IPS-15b (cell line): ENCODE results near the gene CKB.
"Not testable (repeated sequence)": the region's sequence is repeated elsewhere in the genome, so short reads cannot be mapped to it uniquely, and the experiment has no call there.

Experiments used
- H3K27me3 ChIP-seq: one replicate; pipeline ENCODE4 v1.6.1; 2013; ENCODE audit warnings: low read length; ENCODE audit not compliant: control insufficient read depth, insufficient read depth
- H3K36me3 ChIP-seq: one replicate; pipeline ENCODE4 v1.6.1; 2013; ENCODE audit warnings: low read length; ENCODE audit not compliant: control insufficient read depth, insufficient read depth
- H3K4me1 ChIP-seq: one replicate; pipeline ENCODE4 v1.6.1; 2013; ENCODE audit warnings: mild to moderate bottlenecking, low read length; ENCODE audit not compliant: control insufficient read depth, insufficient read depth
- H3K4me3 ChIP-seq: one replicate; pipeline ENCODE4 v1.5.1; 2013; ENCODE audit warnings: low read depth, low read length
- H3K9ac ChIP-seq: one replicate; pipeline ENCODE4 v1.6.1; 2013; ENCODE audit warnings: low read depth, mild to moderate bottlenecking, low read length
- H3K9me3 ChIP-seq: one replicate; pipeline ENCODE4 v1.6.1; 2013; ENCODE audit warnings: mild to moderate bottlenecking, low read length; ENCODE audit not compliant: control insufficient read depth, insufficient read depth

CKB gene

GRCh38 chr14:103519043-103519836 lies 3.4 kb downstream of the CKB start:
- Histone ChIP-seq H3K27me3 (peaks cover 11% of the 10 kb centered on the region), H3K4me3 (no peak overlapping the region), H3K36me3 (peaks cover 21% of the 10 kb centered on the region), H3K9me3 (no peaks in the 10 kb centered on the region), H3K9ac (peak overlapping the region; percentile 37), H3K4me1 (peaks cover 5% of the 10 kb centered on the region)

- H3K27me3 ChIP-seq, result peaks cover 4% of the 10 kb centered on the region
- H3K36me3 ChIP-seq, result peaks cover 21% of the 10 kb centered on the region
- peak overlapping the region; percentile 37 for H3K9ac ChIP-seq
- H3K4me3 ChIP-seq, result no peak overlapping the region
- H3K9me3 ChIP-seq, result no peaks in the 10 kb centered on the region
- H3K4me1 ChIP-seq, result peaks cover 2% of the 10 kb centered on the region
Measured at GRCh38 chr14:103518422-103519042, 4.1 kb downstream of the CKB start.

GRCh38 chr14:103517721-103518421 lies 4.8 kb downstream of the CKB start:
- peak overlapping the region; percentile 47 for H3K9ac ChIP-seq
- H3K36me3 ChIP-seq, result peaks cover 21% of the 10 kb centered on the region
- no peaks in the 10 kb centered on the region for H3K27me3 ChIP-seq
- no peaks in the 10 kb centered on the region for H3K9me3 ChIP-seq
- H3K4me3 ChIP-seq, result no peak overlapping the region
- H3K4me1 ChIP-seq, result no peaks in the 10 kb centered on the region

- H3K4me3 ChIP-seq, result no peak overlapping the region
- H3K9ac ChIP-seq, result peak overlapping the region; percentile 24
- no peaks in the 10 kb centered on the region for H3K9me3 ChIP-seq
- peaks cover 21% of the 10 kb centered on the region for H3K36me3 ChIP-seq
- H3K27me3 ChIP-seq, result no peaks in the 10 kb centered on the region
- no peaks in the 10 kb centered on the region for H3K4me1 ChIP-seq
Measured at GRCh38 chr14:103517174-103517566, 5.5 kb downstream of the CKB start.

- H3K27me3 ChIP-seq, result no peaks in the 10 kb centered on the region
- no peaks in the 10 kb centered on the region for H3K4me1 ChIP-seq
- peaks cover 21% of the 10 kb centered on the region for H3K36me3 ChIP-seq
- H3K4me3 ChIP-seq, result no peak overlapping the region
- no peak overlapping the region for H3K9ac ChIP-seq
- no peaks in the 10 kb centered on the region for H3K9me3 ChIP-seq
Measured at GRCh38 chr14:103516426-103517173, 6.0 kb downstream of the CKB start.

- Histone ChIP-seq H3K9me3 (no peaks in the 10 kb centered on the region), H3K9ac (no peak overlapping the region), H3K27me3 (no peaks in the 10 kb centered on the region), H3K4me3 (no peak overlapping the region), H3K36me3 (peaks cover 12% of the 10 kb centered on the region), H3K4me1 (no peaks in the 10 kb centered on the region)
Measured at GRCh38 chr14:103514596-103515421, 7.8 kb downstream of the CKB start.

GRCh38 chr14:103512701-103513611 lies 9.7 kb downstream of the CKB start:
- no peaks in the 10 kb centered on the region for H3K4me1 ChIP-seq
- H3K4me3 ChIP-seq, result no peak overlapping the region
- no peaks in the 10 kb centered on the region for H3K9me3 ChIP-seq
- H3K36me3 ChIP-seq, result peaks cover 12% of the 10 kb centered on the region
- H3K27me3 ChIP-seq, result no peaks in the 10 kb centered on the region
- no peak overlapping the region for H3K9ac ChIP-seq

- not testable (repeated sequence) for H3K4me3 ChIP-seq, H3K9ac ChIP-seq, H3K4me1 ChIP-seq, H3K9me3 ChIP-seq, H3K27me3 ChIP-seq
- peaks cover 12% of the 10 kb centered on the region for H3K36me3 ChIP-seq
Measured at GRCh38 chr14:103512180-103512579, 10.4 kb downstream of the CKB start.

GRCh38 chr14:103510724-103511693 lies 11.6 kb downstream of the CKB start:
- Histone ChIP-seq H3K4me1 (no peaks in the 10 kb centered on the region), H3K9ac (no peak overlapping the region), H3K36me3 (peaks cover 12% of the 10 kb centered on the region)

More at GRCh38 chr14:103510724-103511693, 11.6 kb downstream of the CKB start:
- Histone ChIP-seq H3K9me3 (no peaks in the 10 kb centered on the region), H3K27me3 (no peaks in the 10 kb centered on the region), H3K4me3 (no peak overlapping the region)
